AG04450 (cell line): Measurements from ENCODE around the gene OSBPL8. TPM values are rescaled to one million over a fixed set of nuclear protein-coding genes. Genes with fewer than 3 reads are reported as not detected.
"Not testable (repeated sequence)": the region's sequence is repeated elsewhere in the genome, so short reads cannot be mapped to it uniquely, and the experiment has no call there.

Experiments used
- CTCF ChIA-PET: fragments of 300-600, 350-600 bp; formaldehyde crosslinking; extraction: SDS; loops from one replicate; lab custom pipeline; 2022; ENCODE audit warnings: antibody characterized with exemption, inconsistent platforms; lab: Charles Lee
- POLR2A ChIA-PET: fragments of 350-600 bp; formaldehyde crosslinking; extraction: SDS; loops from one replicate; lab custom pipeline; 2021; ENCODE audit warnings: antibody characterized with exemption, inconsistent platforms; lab: Yijun Ruan, JAX
- DNase-seq: peaks from one replicate; pipeline ENCODE4 v3.0.0-alpha.2; 2011; ENCODE audit warnings: low read depth, low spot score
- H3K27ac ChIP-seq: one replicate; pipeline ENCODE4 v1.5.1; 2012; ENCODE audit warnings: low read depth, low read length, control low read depth
- H3K27me3 ChIP-seq: one replicate; pipeline ENCODE4 v1.6.0; 2012; ENCODE audit warnings: low read length; ENCODE audit not compliant: control insufficient read depth, insufficient read depth
- H3K4me3 ChIP-seq: 2 replicates; pipeline ENCODE4 v1.5.1; 2011; ENCODE audit warnings: mild to moderate bottlenecking, low read depth, low read length, control low read depth
- H3K9me3 ChIP-seq: 2 replicates; pipeline ENCODE4 v1.5.1; 2012; ENCODE audit warnings: low read length; ENCODE audit not compliant: control insufficient read depth, insufficient read depth
- CTCF ChIP-seq: IDR thresholded peaks from 2 replicates; pipeline ENCODE4 v1.5.1; 2011; ENCODE audit warnings: low read depth, low read length, control low read depth, inconsistent platforms
- polyA plus RNA-seq: library from polyadenylated mRNA; depleted of rRNA; stranded (reverse); fragments of >200 nt; gene quantifications from 2 replicates; pipeline ENCODE4 v1.2.3, GENCODE V29; 2011

Gene OSBPL8
- polyA plus RNA-seq, 1 experiment = 64.5 TPM

DNA sequence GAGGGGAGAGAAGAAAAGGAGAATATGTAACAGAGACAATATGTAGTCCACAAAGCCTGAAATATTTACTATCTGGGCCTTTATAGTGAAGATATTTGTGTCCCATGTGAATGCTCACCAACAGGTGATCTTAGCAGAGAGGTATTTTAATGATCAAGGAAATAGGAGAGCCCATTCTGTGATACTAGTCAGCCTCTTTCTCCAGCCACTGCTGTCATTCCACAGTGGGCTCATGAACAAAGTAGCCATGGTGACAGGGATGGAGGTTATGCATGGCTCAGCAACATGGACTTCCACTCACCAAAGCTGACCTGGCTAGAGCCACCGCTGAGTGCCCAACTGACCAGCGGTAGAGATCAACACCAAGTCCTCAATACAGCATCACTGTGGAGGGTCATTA, 58.2 kb downstream of the OSBPL8 start:
- no peak for DNase-seq
- Histone ChIP-seq H3K4me3 (no peak overlapping the region), H3K27ac (no peak overlapping the region), H3K9me3 (no peaks in the 10 kb centered on the region; the same call in 1 of the 2 replicates), H3K27me3 (no peaks in the 10 kb centered on the region)
- no peak for TF ChIP-seq CTCF
- ChIA-PET CTCF (interaction anchor here (0.6 kb wide), 1 partner anchor 87 kb away, joined by 3 read pairs; no protein-coding TSS in a partner anchor), POLR2A (no interaction called here)

DNA sequence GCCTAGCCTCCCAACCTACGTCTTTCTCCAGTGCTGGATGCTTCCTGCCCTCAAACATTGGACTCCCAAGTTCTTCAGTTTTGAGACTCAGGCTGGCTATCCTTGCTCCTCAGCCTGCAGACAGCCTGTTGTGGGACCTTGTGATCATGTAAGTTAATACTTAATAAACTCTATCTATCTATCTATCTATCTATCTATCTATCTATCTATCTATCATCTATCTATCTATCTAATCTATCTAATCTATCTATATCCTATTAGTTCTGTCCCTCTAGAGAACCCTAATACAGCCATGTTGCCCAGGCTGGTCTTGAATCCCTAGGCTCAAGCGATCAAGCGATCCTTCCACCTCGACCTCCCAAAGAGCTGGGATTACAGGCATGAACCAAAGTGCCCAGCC, 60.4 kb downstream of the OSBPL8 start:
- H3K4me3 ChIP-seq, H3K27me3 ChIP-seq, H3K9me3 ChIP-seq, H3K27ac ChIP-seq, CTCF ChIA-PET, DNase-seq, POLR2A ChIA-PET: not testable (repeated sequence)

DNA sequence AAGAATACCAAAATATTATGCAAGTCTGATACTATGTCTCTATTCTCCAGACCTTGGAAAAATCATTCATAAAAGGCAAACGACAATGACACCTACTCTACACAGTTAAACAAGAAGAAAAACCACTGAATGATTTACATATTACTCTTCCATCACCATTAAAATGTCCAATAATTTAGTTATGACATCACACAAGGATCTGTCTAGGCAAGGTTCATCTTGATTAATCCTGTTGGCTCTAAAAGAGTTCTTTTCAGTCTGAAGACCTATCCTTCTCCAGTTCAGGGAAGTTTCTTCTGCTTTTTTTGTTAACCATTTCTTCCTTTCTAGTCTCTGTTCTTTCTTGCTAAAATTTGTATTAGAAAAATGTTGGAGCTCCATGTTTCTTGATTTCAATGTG, 64.0 kb downstream of the OSBPL8 start:
- DNase-seq = no peak
- ChIA-PET CTCF (no interaction called here), POLR2A (no interaction called here)
- no peak for TF ChIP-seq CTCF
- Histone ChIP-seq H3K9me3 (peaks cover 4% of the 10 kb centered on the region), H3K27me3 (no peaks in the 10 kb centered on the region), H3K4me3 (no peak overlapping the region), H3K27ac (no peak overlapping the region)

- TF ChIP-seq CTCF = no peak
- ChIA-PET POLR2A (no interaction called here), CTCF (no interaction called here)
- no peaks in the 10 kb centered on the region for H3K27me3 ChIP-seq
- no peak for DNase-seq
- no peak overlapping the region for H3K4me3 ChIP-seq
- H3K27ac ChIP-seq = no peak overlapping the region
- H3K9me3 ChIP-seq = peaks cover 5% of the 10 kb centered on the region
Measured at GRCh38 chr12:76491292-76491691, 68.3 kb downstream of the OSBPL8 start.

GRCh38 chr12:76490763-76491162, 68.8 kb downstream of the OSBPL8 start:
- Histone ChIP-seq H3K27ac (no peak overlapping the region), H3K27me3 (no peaks in the 10 kb centered on the region), H3K4me3 (no peak overlapping the region), H3K9me3 (peaks cover 5% of the 10 kb centered on the region)
- CTCF ChIA-PET = no interaction called here
- DNase-seq = no peak
- POLR2A ChIA-PET = no interaction called here
- TF ChIP-seq CTCF = no peak

DNA sequence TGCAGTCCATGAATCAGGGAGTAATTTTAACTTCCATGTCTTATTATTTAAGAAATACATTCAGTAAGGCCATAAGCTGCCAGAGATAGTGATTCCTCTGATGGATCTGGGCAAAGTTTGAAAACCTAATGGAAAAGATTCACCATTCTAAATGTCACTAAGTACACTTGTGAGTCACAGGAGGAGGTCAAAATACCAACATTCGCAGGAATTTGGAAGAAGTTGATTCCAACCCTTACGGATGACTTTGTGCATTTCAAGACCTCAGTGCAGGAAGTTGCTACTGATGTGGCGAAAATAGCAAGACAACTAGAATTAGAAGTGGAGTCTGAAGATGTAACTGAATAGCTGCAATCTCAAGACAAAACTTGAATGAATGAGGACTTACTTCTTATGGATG, 69.8 kb downstream of the OSBPL8 start:
- POLR2A ChIA-PET = no interaction called here
- no peak overlapping the region for H3K4me3 ChIP-seq
- CTCF ChIA-PET = no interaction called here
- TF ChIP-seq CTCF = no peak
- H3K27ac ChIP-seq = no peak overlapping the region
- H3K9me3 ChIP-seq = peaks cover 5% of the 10 kb centered on the region
- H3K27me3 ChIP-seq = no peaks in the 10 kb centered on the region
- DNase-seq = no peak
